Measurements from ENCODE around the gene SLC26A6.

DNA sequence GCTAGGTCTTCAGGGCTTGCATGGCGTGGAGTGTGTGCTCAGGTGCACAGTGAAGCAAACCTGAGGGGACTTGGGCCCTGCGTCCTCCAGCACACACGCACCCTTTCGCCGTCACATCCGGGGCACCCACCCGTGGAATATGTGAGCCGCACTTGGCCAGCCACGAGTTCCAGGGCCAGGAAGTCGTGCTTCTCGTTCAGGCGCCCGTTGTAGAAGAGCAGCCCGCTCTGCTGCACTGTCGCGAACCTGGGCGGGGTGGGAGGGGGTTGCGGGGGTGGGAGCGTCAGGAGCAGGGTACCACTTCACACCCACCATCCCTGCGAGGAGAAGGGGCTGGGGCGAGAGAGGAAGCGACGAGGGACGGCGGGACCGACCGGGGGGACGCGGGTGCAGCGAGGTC lies 20.3 kb upstream of the SLC26A6 start:
- TF ChIP-seq, protein P1, sequence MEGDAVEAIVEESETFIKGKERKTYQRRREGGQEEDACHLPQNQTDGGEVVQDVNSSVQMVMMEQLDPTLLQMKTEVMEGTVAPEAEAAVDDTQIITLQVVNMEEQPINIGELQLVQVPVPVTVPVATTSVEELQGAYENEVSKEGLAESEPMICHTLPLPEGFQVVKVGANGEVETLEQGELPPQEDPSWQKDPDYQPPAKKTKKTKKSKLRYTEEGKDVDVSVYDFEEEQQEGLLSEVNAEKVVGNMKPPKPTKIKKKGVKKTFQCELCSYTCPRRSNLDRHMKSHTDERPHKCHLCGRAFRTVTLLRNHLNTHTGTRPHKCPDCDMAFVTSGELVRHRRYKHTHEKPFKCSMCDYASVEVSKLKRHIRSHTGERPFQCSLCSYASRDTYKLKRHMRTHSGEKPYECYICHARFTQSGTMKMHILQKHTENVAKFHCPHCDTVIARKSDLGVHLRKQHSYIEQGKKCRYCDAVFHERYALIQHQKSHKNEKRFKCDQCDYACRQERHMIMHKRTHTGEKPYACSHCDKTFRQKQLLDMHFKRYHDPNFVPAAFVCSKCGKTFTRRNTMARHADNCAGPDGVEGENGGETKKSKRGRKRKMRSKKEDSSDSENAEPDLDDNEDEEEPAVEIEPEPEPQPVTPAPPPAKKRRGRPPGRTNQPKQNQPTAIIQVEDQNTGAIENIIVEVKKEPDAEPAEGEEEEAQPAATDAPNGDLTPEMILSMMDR (IDR thresholded peaks at IDR 0.05 in 4 of 5, conservative IDR thresholded peaks at IDR 0.05 in 1 of 5) = no peak
- TF ChIP-seq POLR2A (IDR thresholded peaks at IDR 0.05) = no peak
